Common myeloid progenitor, CD34-positive (primary cell): ENCODE measurements around the gene ADAMTS13.
A peak's percentile ranks its signal among the peaks of the same experiment; 100 is the strongest.

Experiments used
- CTCF ChIA-PET: fragments of 350-600 bp; sonication (Branson Sonifier 250); formaldehyde crosslinking; loops from one replicate; lab custom pipeline; 2021; ENCODE audit warnings: antibody characterized with exemption; lab: Charles Lee
- POLR2A ChIA-PET: fragments of 350-600 bp; sonication (Branson Sonifier 250); formaldehyde crosslinking; loops from one replicate; lab custom pipeline; 2021; ENCODE audit warnings: antibody characterized with exemption; lab: Charles Lee
- DNase-seq, 3 donors: peaks; one replicate each; pipeline versions ENCODE4 v3.0.0 to v3.0.0-alpha.2; 2013
- H3K27ac ChIP-seq, 2 experiments: 1 replicate in 1 of 2; 2 replicates in 1 of 2; pipeline ENCODE4 v1.7.0; 2013; ENCODE audit warnings: inconsistent platforms in 2 of 2, low read length in 2 of 2, mild to moderate bottlenecking in 2 of 2, low read depth in 1 of 2, moderate library complexity in 1 of 2; ENCODE audit not compliant: severe bottlenecking in 2 of 2, insufficient read depth in 1 of 2, poor library complexity in 1 of 2
- H3K27me3 ChIP-seq, 5 experiments: replicated peaks in 2 of 5; 1 replicate in 3 of 5; 2 replicates in 2 of 5; pipeline versions ENCODE4 v1.6.1 to v1.7.0; 2013; ENCODE audit warnings: low read length in 4 of 5, mild to moderate bottlenecking in 2 of 5, moderate library complexity in 2 of 5, inconsistent platforms in 1 of 5; ENCODE audit not compliant: insufficient read depth in 5 of 5, control insufficient read depth in 4 of 5
- H3K36me3 ChIP-seq, 4 experiments: 1 replicate in 2 of 4; 2 replicates in 2 of 4; pipeline versions ENCODE4 v1.6.1 to v1.7.0; 2013; ENCODE audit warnings: low read length in 3 of 4, control low read depth in 1 of 4, mild to moderate bottlenecking in 1 of 4; ENCODE audit not compliant: control insufficient read depth in 4 of 4, insufficient read depth in 4 of 4
- H3K4me1 ChIP-seq, 4 experiments: 1 replicate in 3 of 4; 2 replicates in 1 of 4; pipeline versions ENCODE4 v1.6.1 to v1.7.1; 2013; ENCODE audit warnings: low read length in 3 of 4, mild to moderate bottlenecking in 3 of 4, control low read depth in 1 of 4, inconsistent platforms in 1 of 4, moderate library complexity in 1 of 4; ENCODE audit not compliant: control insufficient read depth in 4 of 4, insufficient read depth in 4 of 4; ENCODE audit errors: control extremely low read depth in 1 of 4
- H3K4me3 ChIP-seq, 7 experiments: 1 replicate in 4 of 7; 2 replicates in 3 of 7; pipeline versions ENCODE4 v1.5.1 to v1.7.0; 2013; ENCODE audit warnings: mild to moderate bottlenecking in 7 of 7, low read length in 6 of 7, moderate library complexity in 6 of 7, inconsistent platforms in 2 of 7, low read depth in 2 of 7, control low read depth in 1 of 7; ENCODE audit not compliant: insufficient read depth in 4 of 7, control insufficient read depth in 1 of 7; ENCODE audit errors: extremely low read depth in 1 of 7
- H3K9me3 ChIP-seq, 5 experiments: 1 replicate in 4 of 5; 2 replicates in 1 of 5; pipeline versions ENCODE4 v1.6.1 to v1.7.1; 2013; ENCODE audit warnings: low read length in 4 of 5, mild to moderate bottlenecking in 2 of 5, inconsistent platforms in 1 of 5, low read depth in 1 of 5, moderate library complexity in 1 of 5; ENCODE audit not compliant: control insufficient read depth in 4 of 5, insufficient read depth in 2 of 5; ENCODE audit errors: control extremely low read depth in 1 of 5
- WGBS: methylation state at CpG from one replicate; pipeline ENCODE4 v1.1.5; 2013; ENCODE audit not compliant: insufficient coverage; 5-methylcytosine and 5-hydroxymethylcytosine counted together

ADAMTS13 gene

DNA sequence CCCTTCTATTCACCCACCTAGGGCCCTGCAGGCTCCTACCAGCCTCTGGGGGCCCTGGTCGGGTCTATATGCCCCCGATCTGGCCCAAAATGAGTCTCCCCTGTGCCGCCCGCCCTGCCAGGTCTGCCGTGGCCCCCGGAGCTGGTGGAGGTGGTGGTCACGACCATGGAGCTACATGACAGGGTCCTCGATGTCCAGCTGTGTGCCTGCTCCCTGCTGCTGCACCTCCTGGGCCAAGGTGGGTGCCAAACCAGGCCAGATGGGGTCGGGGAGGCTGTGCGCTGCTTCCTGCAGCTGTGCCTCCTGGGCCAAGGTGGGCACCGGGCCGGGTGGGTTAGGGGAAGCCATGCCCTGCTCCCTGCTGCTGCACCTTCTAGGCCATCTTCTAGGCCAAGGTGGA, 21.9 kb upstream of the ADAMTS13 start:
- H3K9me3 ChIP-seq: no peaks in the 10 kb centered on the region
- H3K27me3 ChIP-seq: no peaks in the 10 kb centered on the region
- no peak overlapping the region for H3K27ac ChIP-seq
- ChIA-PET POLR2A (no interaction called here), CTCF (interaction anchor here (1.1 to 1.2 kb wide), 2 partner anchors 11 to 41 kb away, joined by 4 read pairs; no protein-coding TSS in a partner anchor)
- no peak overlapping the region for H3K4me3 ChIP-seq
- DNase-seq: no peak
- WGBS: 92% methylated on average over 8 of the region's 12 CpGs
- no peaks in the 10 kb centered on the region for H3K4me1 ChIP-seq
- H3K36me3 ChIP-seq: peaks cover 0 to 27% (median 23%) of the 10 kb centered on the region in 4 experiments

DNA sequence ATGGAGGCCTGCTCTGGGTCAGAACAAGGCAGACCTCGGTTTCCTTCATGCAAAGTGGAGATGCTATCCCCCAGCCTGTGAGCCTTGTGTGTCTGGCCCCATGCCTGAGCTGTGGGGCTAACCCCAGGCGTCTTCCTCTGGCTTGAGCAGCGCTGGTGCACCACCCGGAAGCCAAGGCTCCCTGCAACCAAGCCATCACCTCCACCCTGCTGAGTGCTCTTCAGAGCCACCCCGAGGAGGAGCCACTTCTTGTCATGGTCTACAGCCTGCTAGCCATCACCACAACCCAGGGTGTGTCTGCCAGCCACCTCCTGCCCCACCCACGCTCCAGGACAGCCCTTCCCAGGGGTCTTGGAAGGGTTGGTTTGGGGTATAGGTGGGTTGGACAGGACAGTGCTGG, 20.6 kb upstream of the ADAMTS13 start:
- peaks cover 2 to 40% (median 31%) of the 10 kb centered on the region in 4 experiments for H3K36me3 ChIP-seq
- no peaks in the 10 kb centered on the region for H3K27me3 ChIP-seq
- H3K4me3 ChIP-seq: no peak overlapping the region
- WGBS: 92% methylated on average over 2 of the region's 6 CpGs
- no peaks in the 10 kb centered on the region for H3K9me3 ChIP-seq
- DNase-seq: no peak
- H3K4me1 ChIP-seq: no peaks in the 10 kb centered on the region
- H3K27ac ChIP-seq: no peak overlapping the region
- ChIA-PET CTCF (interaction anchor here (1.0 to 5.4 kb wide), 2 partner anchors 10 to 83 kb away, joined by 4 to 52 read pairs; no protein-coding TSS in a partner anchor), POLR2A (no interaction called here)

DNA sequence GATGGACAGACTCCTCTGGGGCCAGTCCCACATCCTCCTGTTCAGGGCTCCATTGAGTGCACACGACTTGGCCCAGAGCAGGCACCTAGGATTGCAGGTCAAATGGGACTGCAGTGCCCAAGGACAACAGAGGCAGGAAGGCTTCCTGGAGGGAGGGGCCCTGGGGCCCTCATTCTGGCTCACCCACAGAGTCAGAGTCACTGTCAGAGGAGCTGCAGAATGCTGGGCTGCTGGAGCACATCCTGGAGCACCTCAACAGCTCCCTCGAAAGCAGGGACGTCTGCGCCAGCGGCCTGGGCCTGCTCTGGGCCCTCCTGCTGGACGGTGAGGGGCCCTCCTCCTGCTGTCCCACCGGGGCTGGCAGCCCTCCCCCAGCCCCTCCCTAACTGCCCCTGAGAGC, 19.5 kb upstream of the ADAMTS13 start:
- ChIA-PET CTCF (interaction anchor here (0.7 to 5.4 kb wide), 10 partner anchors 9 to 225 kb away, joined by 3 to 52 read pairs (median 4); no protein-coding TSS in a partner anchor), POLR2A (no interaction called here)
- WGBS: 85% methylated on average over 7 of the region's 7 CpGs
- no peak for DNase-seq
- no peaks in the 10 kb centered on the region for H3K27me3 ChIP-seq
- H3K4me1 ChIP-seq: no peaks in the 10 kb centered on the region
- H3K27ac ChIP-seq: no peak overlapping the region
- H3K4me3 ChIP-seq: no peak overlapping the region
- no peaks in the 10 kb centered on the region for H3K9me3 ChIP-seq
- peaks cover 2 to 49% (median 35%) of the 10 kb centered on the region in 4 experiments for H3K36me3 ChIP-seq

DNA sequence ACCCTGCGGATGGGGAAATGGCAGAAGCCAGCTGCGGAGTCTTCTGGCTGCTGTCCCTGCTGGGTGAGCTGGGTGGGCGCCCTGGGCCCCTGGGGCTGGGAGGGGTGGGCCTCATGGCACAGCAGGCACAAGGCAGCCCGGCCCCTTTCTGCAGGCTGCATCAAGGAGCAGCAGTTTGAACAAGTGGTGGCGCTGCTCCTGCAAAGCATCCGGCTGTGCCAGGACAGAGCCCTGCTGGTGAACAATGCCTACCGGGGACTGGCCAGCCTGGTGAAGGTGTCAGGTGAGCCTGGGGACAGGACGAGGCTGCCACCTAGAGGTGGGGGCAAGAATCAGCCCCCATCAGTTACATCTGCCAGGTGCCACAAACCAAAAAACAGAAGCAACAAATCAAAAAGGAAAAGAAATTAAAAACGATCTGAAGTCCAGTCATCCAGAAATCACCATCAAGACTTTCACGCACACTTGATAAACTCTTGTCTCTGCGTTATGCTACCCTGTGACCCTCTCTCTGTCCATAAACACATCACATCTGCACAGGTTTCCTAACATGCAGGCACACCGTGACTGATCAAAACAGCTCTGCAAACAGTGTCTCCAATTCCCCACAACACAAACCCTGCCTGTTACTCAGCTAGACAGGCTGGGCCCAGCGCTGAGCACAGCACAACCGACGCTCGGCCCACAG, 18.3 kb upstream of the ADAMTS13 start:
- POLR2A ChIA-PET: no interaction called here

DNA sequence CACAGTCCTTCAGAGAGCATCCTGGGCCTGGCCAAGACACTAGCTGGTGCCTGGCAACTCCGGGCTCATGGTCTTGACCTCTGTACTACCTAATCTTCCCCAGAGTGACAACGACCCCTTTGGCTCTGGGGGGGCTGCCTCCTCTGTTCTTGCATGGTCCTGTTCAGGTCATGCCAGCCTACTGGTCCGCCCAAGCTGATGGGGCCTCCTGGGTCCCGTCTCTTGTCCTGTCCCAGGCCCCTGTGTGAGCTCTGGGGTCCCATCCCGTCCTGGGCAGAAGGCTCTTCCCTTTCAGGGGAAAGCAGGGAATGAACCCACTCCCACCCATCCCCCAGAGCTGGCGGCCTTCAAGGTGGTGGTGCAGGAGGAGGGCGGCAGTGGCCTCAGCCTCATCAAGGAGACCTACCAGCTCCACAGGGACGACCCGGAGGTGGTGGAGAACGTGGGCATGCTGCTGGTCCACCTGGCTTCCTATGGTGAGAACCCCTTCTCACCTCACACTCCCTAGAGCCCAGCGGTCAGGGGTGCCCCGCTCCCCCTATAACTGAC, 17.6 kb upstream of the ADAMTS13 start:
- 99% methylated on average over 6 of the region's 12 CpGs for WGBS
- DNase-seq: no peak
- H3K27me3 ChIP-seq: no peaks in the 10 kb centered on the region
- POLR2A ChIA-PET: no interaction called here
- no peaks in the 10 kb centered on the region for H3K9me3 ChIP-seq
- CTCF ChIA-PET: interaction anchor here (0.6 to 5.4 kb wide), 17 partner anchors 8 to 218 kb away, joined by 3 to 52 read pairs (median 3); partner anchors contain the start of genes SURF1 and SURF2
- H3K4me1 ChIP-seq: no peaks in the 10 kb centered on the region
- H3K27ac ChIP-seq: no peak overlapping the region
- H3K4me3 ChIP-seq: no peak overlapping the region
- peaks cover 2 to 63% (median 44%) of the 10 kb centered on the region in 4 experiments for H3K36me3 ChIP-seq

More for the DNA sequence above, 18.3 kb upstream of the ADAMTS13 start:
- no peak overlapping the region for H3K4me3 ChIP-seq
- H3K4me1 ChIP-seq: no peaks in the 10 kb centered on the region
- no peaks in the 10 kb centered on the region for H3K9me3 ChIP-seq
- no peak overlapping the region for H3K27ac ChIP-seq
- DNase-seq: peak; percentile 49 to 67 (median 65)
- H3K27me3 ChIP-seq: no peaks in the 10 kb centered on the region
- CTCF ChIA-PET: interaction anchor here (0.8 to 5.4 kb wide), 19 partner anchors 8 to 227 kb away, joined by 3 to 52 read pairs (median 4); partner anchors contain the start of genes SURF1 and SURF2
- H3K36me3 ChIP-seq: peaks cover 2 to 58% (median 40%) of the 10 kb centered on the region in 4 experiments
- WGBS: 83% methylated on average over 13 of the region's 16 CpGs

DNA sequence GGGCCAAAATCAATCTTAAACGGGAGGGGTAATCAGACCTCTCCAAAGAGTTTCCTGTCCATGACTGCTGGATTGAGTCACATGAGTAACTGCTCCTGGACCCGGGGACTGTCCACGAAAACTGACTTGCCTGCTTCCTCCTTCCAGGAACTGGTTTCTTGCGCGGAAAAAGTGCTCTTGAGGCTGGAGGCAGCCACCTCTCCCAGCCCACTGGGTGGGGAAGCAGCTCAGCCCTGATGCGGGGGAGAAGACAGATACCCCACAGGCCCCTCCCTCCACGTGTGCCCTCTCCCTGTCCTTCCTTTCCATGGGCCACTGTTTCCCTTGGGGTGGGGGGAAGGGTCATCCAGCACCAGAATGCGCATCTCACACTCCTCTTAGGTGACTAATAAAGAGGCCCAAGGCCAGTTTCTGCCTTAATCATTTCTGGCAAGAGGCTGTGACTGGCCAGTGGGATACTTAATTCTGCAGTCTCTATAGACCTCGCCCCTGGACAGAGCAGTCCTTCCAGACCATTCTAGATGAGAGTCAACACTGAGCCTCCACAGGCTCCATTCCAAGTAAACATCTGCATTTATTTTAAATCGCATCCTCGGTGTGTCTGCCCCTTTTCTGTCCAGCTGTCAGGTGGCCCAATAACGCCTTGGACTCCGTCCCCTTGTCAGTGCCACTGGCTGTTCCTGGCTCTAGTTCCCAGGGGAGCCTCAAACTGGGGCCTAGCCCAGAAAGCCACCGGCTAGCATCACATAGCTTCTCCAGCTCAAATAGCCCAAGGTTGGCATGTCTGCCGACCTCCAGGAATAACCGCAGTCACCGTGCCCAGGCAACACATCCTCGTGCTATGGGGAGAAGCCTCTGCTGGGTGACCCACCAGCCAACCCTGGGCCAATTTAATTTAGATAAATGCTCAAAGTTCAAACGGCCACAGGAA, 16.4 kb upstream of the ADAMTS13 start:
- 84% methylated on average over 15 of the region's 19 CpGs for WGBS
- no peak for DNase-seq
- ChIA-PET CTCF (interaction anchor here (0.6 to 5.4 kb wide), 8 partner anchors 10 to 219 kb away, joined by 3 to 52 read pairs (median 4); no protein-coding TSS in a partner anchor), POLR2A (no interaction called here)
- H3K9me3 ChIP-seq: no peaks in the 10 kb centered on the region
- H3K27ac ChIP-seq: peak overlapping the region in 1 of 2 experiments; percentile 27
- H3K4me1 ChIP-seq: no peaks in the 10 kb centered on the region
- peaks cover 2 to 73% (median 55%) of the 10 kb centered on the region in 4 experiments for H3K36me3 ChIP-seq
- no peak overlapping the region for H3K4me3 ChIP-seq
- H3K27me3 ChIP-seq: no peaks in the 10 kb centered on the region
